HG02571 (cell line): ENCODE results near the gene TNFAIP8L2.

Source experiments
- ATAC-seq: cut with Tn5 transposase; IDR thresholded peaks from one replicate; pipeline ENCODE4 v1.9.1; 2021; ENCODE audit warnings: mild to moderate bottlenecking, moderate library complexity; ENCODE audit not compliant: unreplicated experiment

Gene TNFAIP8L2

DNA sequence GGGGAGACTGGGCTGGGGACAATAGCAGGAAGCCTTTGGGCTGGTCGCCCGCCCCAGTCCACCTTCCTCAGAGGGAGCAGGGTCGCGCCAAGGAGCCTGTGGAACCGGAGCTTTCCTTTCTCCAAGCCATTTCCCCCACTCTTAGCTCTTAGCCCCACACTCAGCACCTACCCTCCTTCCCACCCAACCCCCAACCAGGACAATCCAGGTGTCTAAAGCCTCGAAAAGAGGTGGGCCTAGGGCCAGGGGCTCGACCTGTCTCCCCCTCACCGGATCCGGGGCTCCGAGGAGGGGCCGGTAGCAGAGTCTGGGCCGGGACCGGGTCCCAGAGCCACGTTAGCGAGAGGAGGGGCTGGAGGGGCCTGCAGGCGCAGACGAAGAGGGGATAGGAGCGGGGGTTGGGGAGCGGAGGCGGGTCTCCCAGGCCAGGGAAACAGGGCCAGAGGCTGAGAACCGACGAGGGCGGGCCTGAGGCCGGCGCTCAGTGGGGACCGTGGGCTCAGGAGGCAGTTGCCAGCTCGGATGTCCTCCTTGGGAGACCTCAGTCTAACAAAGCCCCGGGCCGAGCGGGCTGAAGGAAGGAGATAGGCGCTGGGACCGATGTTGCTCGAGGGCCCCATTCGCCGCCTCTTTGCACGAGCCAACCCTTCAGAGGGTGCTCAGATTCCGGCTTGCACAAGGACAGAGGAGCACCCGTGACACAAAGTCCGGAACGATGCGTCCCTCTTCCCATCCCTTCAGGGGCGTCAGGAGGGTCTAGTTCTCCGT is 11.0 kb upstream of the TNFAIP8L2 start:
- ATAC-seq, result no peak

DNA sequence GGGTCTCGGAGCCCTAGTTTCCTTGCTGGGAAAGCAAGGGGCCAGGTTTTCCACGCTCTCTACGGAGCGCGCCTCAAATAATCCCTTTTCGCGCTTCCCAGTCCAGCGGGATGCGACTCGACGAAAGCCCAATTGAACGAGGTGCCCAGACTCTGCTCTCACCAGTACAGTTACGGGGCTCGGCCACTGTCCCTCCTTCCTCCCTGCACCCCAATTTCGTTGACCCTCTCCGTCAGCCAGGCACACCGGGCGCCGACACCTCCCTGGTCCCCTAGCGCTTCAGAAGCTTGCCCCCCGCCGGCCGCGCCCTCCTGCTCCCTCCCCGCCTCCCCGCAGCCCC is 10.4 kb upstream of the TNFAIP8L2 start:
- no peak for ATAC-seq

DNA sequence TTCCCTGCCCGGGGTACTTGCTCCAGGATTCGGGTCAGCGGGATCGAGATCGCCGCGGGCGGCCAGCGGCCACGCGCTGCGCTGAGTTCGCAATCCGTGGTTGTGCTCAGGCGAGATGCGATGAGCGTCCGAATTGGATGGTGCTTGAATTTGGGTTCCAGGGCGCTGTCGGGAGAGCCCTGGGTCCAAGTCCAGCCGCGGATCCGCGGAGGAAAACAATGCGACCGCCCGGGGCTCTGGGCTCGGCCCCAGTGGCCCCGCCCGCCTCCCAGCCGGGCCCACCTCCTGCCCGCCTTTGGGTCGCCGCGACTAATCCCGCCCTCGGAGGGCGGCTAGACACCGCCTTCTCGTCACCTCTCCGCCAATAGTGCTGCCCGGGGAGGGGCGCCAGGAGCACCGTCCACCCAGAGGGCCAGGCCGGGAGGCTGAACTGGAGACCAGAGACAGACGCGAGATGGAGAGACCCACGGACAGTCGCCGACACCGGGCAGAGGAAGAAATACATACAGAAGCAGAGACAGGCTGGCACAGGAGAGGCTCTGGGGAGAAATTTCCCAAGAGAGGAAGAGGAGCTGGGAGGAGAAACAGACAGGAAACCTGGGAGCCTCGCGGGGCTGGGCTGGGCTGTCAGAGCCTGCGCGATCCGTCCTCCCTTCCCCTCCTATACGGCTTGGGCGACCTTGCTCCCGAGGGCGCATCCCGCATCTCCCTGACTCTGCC is 9.9 kb upstream of the TNFAIP8L2 start, which contains the start of gene SEMA6C:
Gene SEMA6C, minus strand, starts transcription at position 220 of the 720 bp plus-strand sequence. CDS start 4,010 bp downstream, outside the sequence.
- peak; percentile 97 for ATAC-seq

DNA sequence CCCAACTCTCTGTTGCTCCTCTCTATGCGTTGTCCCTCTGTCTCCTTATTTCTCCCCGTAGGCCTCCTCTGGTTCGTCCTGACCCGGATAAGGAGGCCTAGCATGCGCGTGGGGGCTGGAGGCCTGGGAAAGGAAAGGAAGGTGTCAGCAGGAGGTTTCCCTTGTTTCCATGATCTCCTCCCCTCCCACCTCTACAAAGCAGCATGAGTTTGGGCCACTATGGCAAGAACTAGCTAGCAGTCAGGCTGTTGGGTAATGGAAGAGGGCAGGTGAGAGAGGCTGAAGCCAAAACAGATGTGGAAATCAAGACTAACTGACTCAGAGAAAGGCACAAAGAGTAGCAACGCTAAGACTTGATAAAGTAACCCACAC is 9.3 kb upstream of the TNFAIP8L2 start:
- ATAC-seq, result no peak

DNA sequence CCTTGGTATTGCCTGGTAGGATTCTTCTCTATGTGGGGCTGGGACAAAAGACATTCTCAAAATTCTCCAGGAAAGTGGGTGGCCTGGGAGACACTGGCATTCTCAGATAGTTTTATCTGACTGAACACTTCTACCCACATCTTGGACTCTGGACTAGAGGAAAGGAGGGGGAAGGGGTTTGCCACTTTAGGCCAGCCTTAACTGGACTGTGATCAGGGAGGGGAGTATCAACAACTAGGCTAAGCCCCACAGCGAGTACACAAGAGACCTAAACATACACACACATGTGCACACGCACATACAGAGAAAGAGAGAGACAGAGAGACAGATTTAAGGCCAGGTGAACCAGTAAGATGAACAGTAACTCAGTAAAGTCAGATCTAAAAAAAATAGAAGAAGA is 8.8 kb upstream of the TNFAIP8L2 start:
- no peak for ATAC-seq

DNA sequence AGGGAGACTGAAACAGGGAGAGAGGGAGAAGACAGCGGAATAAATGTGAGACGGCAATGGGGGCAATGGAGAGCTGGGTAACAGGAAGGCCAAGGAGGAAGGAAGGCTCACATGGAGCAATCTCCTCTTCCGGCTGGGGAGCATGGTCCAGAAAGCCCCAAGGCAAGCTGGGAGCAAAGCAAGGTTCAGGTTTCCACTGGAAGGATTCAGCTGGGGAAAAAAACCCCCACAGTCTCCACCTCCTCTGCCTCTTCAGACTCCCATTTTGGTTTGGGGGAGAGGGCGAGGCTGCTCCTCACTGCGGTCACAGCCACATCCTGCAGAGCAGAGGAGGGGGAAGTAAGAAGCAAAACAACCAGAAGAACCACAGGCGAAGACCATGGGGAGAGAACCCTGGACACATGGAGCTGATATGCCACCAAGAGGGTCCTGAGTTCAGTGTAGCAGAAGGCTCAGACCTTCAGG is 650 bp downstream of the TNFAIP8L2 start:
- no peak for ATAC-seq

DNA sequence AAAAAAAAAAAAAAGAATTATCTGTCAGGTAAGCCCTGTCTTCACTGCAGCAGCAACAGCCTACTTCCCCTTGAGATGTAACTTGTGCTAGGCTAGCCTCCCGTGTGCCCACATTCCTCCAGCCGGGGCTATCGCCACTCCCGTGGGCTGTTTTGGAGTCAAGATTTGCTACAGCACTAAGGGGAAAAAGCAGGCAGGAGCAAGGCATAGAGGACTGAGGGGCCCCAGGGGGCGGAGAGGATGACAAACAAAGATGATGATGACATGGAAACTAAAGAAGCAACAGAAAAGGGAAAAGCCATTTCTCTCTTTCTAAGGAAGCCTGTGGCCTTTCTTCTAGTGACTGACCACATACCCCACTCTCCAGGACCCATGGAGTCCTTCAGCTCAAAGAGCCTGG is 1.9 kb downstream of the TNFAIP8L2 start:
- no peak for ATAC-seq

DNA sequence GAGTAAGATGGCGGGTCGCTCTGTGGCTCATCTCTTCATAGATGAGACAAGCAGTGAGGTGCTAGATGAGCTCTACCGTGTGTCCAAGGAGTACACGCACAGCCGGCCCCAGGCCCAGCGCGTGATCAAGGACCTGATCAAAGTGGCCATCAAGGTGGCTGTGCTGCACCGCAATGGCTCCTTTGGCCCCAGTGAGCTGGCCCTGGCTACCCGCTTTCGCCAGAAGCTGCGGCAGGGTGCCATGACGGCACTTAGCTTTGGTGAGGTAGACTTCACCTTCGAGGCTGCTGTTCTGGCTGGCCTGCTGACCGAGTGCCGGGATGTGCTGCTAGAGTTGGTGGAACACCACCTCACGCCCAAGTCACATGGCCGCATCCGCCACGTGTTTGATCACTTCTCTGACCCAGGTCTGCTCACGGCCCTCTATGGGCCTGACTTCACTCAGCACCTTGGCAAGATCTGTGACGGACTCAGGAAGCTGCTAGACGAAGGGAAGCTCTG is 2.4 kb downstream of the TNFAIP8L2 start:
- ATAC-seq, result no peak

DNA sequence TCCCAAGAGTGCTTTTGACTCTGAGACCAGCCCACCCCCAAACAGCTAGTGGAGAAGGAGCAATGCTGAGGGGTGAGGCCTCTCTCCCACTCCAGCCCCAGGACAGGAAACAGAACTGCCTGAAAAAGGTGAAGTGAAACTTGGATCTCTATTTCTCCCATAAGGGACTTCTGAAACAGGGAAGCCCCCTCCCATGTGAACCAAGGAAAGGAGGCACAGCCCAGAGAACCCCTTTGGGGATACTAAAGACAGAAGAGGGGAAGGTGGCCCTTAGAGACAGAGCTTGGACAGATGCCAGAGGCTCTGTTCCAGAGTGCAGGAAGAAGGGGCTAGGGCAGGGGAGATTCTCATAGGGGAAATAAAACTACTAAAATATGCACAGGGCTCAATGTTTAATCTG is 2.9 kb downstream of the TNFAIP8L2 start:
- no peak for ATAC-seq

DNA sequence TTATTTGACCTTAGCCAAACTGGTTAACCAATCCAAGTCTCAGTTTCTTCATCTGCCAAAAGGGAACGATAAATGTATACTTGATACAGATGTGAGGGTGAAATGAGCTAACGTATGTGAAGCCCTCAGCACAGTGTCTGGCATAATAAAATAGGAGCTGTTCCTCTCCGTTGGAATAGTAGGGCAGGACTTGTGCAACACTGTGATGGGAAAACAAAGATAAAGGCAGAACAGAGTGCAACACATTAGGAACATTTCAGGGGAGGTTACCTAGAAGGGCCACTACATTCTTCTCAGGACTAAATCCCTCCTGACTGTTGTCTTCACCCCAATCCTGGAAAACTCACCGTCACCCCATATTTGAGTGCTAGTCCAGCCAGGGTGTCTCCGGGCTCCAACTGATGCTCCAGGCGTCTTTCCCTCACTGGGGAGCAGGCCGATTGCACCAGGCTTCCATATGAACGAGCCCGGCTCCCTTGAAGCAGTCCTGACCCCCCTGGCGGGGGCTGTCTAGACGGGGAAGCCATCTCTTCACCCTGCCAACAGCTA is 8.4 kb downstream of the TNFAIP8L2 start:
- no peak for ATAC-seq

DNA sequence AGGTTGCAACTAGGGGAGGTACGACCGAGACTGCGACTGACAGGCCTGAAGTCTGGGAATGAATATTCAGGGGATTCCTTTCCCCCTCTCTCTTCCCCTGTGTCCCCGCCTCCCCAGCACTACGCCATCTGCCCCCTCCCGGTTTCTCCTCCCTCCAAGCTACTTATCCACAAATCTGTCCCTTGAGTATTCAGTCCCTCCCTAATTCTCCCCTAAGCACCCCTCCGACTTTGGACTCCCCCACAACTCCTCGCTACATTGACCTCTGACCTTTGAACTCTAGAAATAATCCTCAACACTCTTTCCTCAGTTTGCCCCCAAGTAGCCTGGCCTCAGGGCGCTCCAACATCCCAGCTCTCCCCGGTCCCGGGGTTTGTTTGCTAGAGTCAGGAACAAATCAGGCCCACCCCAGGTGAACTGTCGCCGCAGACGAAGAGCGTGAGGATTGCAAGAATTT is 8.9 kb downstream of the TNFAIP8L2 start:
- peak; percentile 21 for ATAC-seq

DNA sequence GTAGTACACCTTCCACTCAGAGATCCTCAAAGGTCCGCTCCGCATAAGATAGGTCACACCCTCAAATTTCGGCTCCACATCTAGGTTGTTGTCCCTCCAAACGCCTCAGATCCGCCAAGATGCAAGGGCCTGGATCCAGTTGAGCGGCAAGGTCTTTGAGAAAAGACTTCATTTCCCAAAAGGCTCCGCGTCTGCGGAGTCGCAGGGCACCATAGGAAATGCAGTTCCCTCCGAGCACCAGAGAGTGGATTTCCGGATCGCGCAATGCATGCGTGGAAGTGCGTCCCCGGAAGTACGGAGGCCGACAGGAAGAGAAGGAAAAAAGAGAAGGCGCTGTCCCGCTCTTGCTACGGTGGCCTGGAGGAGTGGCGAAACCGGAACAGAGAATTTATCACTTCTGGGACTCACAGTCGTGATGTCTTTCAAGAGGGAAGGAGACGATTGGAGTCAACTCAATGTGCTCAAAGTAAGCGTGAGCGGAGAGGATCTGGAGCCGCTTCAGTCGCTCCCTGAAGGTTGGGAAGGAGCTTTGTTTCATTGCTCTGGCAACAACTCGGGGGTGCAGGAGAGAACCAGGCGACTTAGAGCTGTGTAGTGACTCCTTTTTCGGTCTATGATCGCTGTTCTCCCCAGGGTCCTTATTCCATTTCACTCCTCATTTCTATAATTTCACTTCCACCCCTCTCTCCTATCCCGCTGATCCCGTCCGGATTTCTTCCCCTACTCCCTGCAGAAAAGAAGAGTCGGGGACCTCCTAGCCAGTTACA is 9.5 kb downstream of the TNFAIP8L2 start, which contains the start of the genes LYSMD1 and SCNM1:
Gene LYSMD1, minus strand, starts transcription at position 165 of the 767 bp plus-strand sequence. CDS start 644 bp downstream, outside the sequence.
Gene SCNM1, plus strand, starts transcription at position 407 of the 767 bp plus-strand sequence. Its CDS starts 9 bp downstream, at position 416.
- ATAC-seq, result peak; percentile 88

DNA sequence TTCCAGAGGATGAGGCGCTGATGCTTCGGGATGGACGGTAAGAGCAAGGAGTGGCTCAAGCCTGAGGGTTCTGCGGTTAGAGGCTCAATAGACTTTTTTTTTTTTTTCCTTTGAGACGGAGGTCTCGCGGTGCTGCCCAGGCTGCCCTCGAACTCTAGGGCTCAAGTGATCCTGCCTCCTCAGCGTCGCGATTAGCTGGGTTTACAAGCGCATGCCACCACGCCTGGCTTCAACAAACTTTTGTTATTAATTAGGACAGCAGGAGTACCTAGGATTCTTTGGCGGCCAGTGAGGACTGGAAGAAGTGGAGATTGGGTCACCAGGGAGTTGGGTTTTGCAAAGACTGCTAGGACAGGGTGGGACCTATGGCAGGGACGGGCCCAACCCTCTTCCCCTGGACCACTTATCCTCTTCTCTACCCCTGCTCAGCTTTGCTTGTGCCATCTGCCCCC is 10.1 kb downstream of the TNFAIP8L2 start:
- no peak for ATAC-seq

DNA sequence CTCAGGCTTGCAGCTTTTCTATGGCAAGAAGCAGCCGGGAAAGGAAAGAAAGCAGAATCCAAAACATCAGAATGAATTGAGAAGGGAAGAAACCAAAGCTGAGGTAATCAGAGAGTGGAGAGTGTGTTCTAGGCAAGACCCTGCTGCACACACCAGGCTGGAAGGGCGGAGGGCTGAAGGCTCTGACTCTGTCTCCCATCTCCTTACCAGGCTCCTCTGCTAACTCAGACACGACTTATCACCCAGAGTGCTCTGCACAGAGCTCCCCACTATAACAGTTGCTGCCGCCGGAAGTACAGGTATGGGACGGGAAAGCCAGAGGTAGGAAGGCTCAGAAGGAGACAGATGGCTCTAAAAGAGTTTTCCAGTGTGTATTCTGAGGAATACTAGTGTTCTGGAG is 10.7 kb downstream of the TNFAIP8L2 start:
- no peak for ATAC-seq

DNA sequence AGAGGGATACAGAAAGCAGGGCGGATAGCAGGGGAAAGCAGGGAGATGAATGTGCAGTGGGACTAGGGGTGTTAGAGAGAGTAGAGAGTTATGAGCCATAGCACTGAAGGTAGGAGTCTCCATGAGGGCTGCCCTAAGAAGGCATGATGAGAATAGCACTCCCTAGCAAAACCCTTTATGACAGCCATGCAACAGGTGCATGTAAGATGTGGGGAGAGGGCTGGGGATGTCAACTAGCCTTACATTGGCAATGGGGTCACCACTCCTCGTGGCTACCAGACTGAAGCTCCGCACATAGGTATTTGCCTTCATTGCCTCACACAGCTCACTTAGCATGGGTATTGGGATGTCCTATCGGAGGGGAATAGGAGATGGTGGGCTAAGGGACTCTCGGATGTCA is 14.7 kb downstream of the TNFAIP8L2 start:
- ATAC-seq, result no peak

DNA sequence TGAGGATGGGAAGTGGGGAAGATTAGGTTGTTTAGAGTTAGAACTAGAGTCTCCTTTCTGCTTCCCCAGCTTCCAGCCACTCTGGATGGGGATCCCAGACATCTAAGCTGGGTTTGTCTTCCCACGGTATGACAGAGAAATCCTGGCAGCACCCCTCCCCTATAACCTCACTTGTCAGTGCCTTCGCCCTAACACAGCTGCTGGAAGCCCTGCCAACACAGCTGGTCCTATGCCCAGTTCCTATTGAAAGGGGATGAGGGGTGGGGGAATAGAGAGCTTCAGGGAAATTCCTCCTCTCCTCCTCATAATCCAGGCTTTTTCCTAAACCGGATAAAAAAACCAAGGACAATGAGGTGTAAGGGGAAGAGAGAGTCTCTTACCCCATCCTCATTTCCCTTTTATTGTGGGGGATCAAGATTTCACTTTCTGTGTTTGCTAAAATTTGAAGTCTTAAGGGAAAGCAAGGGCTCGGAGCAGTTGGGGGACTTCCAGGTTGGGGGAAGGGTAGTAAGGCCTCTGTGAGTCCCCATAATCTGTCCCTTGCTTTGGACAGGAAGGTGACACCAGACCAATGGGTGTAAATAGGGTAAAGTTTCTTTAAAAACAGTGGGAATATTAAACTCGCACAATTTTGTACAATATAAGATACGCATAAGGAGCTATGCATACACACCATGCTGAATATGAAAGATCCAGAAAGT is 18.7 kb downstream of the TNFAIP8L2 start:
- ATAC-seq, result no peak

DNA sequence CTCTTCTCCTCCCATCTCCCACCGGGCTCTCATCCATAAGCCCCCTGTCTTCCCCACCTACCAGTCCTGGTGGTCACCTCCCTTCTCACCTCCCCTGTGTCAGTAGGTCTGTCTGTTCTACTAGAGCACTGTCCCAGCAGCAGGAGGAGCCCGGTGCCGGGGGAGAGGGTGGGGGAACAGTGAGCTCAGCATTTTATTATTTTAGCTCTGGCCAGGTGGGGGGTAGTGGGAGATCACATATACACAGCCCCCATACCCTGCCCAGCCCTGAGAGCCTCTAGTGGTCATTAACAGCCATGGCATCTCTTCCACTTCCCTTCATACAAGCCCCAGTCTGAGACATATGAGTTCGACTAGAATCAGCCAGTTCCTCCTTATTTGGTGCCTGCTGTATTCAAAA is 19.4 kb downstream of the TNFAIP8L2 start, which contains the start of gene TMOD4:
Gene TMOD4, minus strand, starts transcription at position 119 of the 400 bp plus-strand sequence. CDS start 1,106 bp downstream, outside the sequence.
- no peak for ATAC-seq

DNA sequence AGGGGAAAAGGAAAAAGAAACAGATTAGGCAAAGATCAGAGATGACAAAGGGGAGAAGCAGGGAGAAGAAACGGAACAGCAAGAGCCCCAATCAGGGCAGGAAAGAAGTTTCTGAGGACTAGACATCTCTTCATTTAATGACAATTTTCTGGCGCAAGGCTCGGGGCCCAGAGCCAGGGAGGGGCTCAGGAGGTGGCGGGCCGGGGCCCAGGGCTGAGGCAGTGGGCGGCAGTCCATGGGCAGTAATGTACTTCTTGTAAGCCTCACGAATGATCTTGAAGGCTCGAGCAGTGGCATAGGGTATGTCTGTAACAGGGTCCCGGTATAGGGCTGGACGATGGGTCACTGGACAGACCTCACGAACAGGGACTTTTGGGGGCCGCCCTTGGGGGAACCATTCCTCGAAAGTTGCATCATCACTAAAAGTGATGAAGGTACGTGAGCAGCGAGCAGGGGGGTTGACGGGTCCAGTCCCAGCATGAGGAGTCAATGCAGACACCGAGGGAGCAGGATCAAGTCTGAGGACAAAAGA is 20.1 kb downstream of the TNFAIP8L2 start:
- no peak for ATAC-seq

DNA sequence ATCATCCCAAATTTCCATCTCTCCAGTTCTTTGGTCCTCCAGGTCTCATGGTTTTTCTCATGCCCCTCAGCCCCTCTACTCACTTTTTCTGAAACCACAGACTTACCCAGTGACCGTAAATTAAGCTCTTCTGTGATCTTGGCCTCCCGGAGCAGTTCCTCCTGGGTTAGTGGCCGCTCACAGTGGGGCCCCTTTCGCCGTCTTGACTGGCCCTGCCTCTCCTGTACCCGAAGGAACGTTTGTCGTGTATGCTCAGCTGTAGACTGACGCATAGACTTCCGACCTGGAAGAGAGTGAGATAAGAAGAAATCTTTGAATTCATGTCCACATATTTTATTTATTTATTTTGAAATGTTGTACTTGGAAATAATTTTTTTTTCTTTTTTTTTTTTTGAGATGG is 27.8 kb downstream of the TNFAIP8L2 start:
- ATAC-seq, result no peak

DNA sequence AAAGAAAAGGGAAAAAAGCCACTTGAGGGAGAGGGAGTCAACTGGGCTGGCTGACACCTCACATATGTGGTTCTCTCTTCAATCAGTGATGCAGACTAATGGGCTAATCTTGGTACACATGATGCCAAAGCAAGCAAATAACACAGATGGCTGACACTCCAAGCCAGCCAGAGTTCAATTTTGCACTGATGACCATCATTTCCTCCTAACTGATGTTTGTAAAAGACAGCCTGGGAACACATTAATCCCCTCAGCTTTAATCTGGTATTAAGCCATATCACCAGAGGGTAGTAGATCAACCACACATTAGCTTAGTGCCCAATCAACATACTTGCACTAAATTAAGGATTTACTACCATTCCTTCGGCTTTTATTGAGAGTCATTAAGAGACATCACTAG is 30.8 kb downstream of the TNFAIP8L2 start:
- no peak for ATAC-seq
